Stimulated activated CD4-positive, alpha-beta T cell treated with anti-CD3 and anti-CD28 coated beads, Interleukin-1b, Interleukin-23, amount 100 ng/mL, for 1 hour (primary cell): ENCODE measurements around the gene SYNPO.

Experiments
- DNase-seq, 2 donors: peaks; one replicate each; pipeline ENCODE4 v3.0.0-alpha.2; 2020; ENCODE audit warnings: low read depth in 2 of 2

SYNPO gene

GRCh38 chr5:150641824-150642566 is 1.5 kb downstream of the SYNPO start:
- DNase-seq = no peak

- no peak for DNase-seq
Observed at GRCh38 chr5:150642567-150642927, 2.1 kb downstream of the SYNPO start.

GRCh38 chr5:150642991-150643710 is 2.7 kb downstream of the SYNPO start:
- DNase-seq = no peak

GRCh38 chr5:150644058-150644457 is 3.6 kb downstream of the SYNPO start:
- DNase-seq = no peak

- DNase-seq = no peak
Observed at GRCh38 chr5:150644514-150644913, 4.1 kb downstream of the SYNPO start.

- DNase-seq = no peak
Observed at GRCh38 chr5:150645070-150645700, 4.7 kb downstream of the SYNPO start.

- no peak for DNase-seq
Observed at GRCh38 chr5:150647275-150648251, 7.1 kb downstream of the SYNPO start.

GRCh38 chr5:150648294-150649107 is 8.0 kb downstream of the SYNPO start:
- DNase-seq = no peak

GRCh38 chr5:150649108-150650020 is 8.9 kb downstream of the SYNPO start:
- no peak for DNase-seq

GRCh38 chr5:150650021-150651006 is 9.9 kb downstream of the SYNPO start:
- no peak for DNase-seq

GRCh38 chr5:150651382-150651781 is 10.9 kb downstream of the SYNPO start:
- DNase-seq = no peak

- DNase-seq = no peak
Observed at GRCh38 chr5:150651924-150652671, 11.6 kb downstream of the SYNPO start.

GRCh38 chr5:150653145-150653761 is 12.8 kb downstream of the SYNPO start:
- DNase-seq = no peak

- DNase-seq = no peak
Observed at GRCh38 chr5:150653762-150654556, 13.5 kb downstream of the SYNPO start.

GRCh38 chr5:150655221-150655620 is 14.8 kb downstream of the SYNPO start:
- DNase-seq = no peak
